GM12873 (cell line): Measurements from ENCODE around the gene FERMT3.

Source experiments
- TF ChIP-seq, protein P1 (sequence below): IDR thresholded peaks from 2 replicates; pipeline ENCODE4 v1.5.1; 2012; ENCODE audit warnings: low read depth, mild to moderate bottlenecking, moderate library complexity, low read length, control low read depth; ENCODE audit not compliant: insufficient read depth; ENCODE audit errors: missing control alignments

The FERMT3 gene

DNA sequence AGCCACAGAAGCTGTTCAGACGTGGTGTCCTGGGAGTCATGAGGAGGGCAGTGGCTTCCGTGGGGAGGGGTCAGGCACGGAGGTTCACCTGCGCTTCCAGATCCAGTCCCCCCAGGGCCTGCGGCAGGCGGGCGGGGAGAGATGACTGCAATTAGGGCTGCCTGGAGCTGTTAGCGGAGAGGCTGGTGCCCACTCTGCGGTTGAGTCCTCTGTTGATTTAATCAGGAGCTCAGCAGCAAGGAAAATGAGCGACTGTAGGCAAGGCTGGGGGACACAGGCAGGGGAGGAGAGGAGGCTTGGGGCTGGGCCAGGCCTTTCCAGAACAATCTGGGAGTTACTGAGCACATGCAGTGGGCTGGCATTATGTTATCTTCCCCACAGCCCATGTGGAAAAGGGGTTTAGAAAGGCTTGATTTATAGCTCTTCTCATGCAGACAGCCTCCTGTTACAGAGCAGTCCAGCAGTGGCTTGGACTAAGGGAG, 57.9 kb downstream of the FERMT3 start:
- TF ChIP-seq, protein P1, sequence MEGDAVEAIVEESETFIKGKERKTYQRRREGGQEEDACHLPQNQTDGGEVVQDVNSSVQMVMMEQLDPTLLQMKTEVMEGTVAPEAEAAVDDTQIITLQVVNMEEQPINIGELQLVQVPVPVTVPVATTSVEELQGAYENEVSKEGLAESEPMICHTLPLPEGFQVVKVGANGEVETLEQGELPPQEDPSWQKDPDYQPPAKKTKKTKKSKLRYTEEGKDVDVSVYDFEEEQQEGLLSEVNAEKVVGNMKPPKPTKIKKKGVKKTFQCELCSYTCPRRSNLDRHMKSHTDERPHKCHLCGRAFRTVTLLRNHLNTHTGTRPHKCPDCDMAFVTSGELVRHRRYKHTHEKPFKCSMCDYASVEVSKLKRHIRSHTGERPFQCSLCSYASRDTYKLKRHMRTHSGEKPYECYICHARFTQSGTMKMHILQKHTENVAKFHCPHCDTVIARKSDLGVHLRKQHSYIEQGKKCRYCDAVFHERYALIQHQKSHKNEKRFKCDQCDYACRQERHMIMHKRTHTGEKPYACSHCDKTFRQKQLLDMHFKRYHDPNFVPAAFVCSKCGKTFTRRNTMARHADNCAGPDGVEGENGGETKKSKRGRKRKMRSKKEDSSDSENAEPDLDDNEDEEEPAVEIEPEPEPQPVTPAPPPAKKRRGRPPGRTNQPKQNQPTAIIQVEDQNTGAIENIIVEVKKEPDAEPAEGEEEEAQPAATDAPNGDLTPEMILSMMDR: no peak

DNA sequence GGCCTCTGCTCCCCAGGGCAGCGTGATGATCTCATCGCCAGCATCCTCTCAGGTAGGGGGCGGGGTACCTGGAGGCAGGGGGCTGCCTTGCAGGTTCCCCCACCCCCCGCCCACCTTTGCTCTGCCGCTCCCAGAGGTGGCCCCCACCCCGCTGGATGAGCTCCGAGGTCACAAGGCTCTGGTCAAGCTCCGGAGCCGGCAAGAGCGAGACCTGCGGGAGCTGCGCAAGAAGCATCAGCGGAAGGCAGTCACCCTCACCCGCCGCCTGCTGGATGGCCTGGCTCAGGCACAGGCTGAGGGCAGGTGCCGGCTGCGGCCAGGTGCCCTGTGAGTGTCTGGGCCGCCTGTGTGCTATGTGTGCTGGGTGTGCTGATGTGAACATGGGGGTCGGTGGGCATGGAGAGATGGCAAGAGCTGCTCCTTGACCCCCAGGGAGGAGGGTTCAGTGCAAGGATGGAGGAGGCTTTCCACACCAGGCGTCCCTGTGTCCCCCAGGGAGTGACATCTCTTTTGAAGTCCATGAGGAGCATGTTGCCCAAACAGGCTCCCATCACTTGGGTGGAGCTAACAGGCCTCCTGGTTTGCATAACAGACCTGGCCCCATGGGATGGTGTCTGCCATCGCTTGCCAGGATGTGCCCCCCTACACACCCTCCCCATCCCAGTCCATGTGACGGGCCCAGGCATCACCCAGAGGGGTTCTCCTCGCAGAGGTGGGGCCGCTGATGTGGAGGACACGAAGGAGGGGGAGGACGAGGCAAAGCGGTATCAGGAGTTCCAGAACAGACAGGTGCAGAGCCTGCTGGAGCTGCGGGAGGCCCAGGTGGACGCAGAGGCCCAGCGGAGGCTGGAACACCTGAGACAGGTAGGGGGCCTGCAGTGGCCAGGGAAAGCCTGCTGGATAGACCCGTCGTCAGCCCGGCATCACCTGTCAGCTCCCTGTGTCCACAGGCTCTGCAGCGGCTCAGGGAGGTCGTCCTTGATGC, 58.9 kb downstream of the FERMT3 start:
- TF ChIP-seq, protein P1: no peak

DNA sequence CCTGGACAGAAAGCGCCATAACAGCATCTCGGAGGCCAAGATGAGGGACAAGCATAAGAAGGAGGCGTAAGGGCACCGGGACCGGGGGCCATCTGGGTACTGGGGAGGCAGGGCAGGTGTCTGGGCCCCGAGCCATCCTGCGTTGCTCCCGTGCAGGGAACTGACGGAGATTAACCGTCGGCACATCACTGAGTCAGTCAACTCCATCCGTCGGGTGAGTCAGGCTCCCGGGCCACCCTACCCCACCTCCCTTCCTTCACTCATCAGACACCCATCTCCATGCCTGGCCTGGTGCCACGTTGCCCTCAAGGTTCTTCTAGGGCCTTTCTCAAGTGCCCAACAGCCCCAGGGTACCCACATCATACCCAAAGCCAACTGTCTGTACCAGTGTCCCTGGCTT, 59.8 kb downstream of the FERMT3 start:
- TF ChIP-seq, protein P1: no peak

DNA sequence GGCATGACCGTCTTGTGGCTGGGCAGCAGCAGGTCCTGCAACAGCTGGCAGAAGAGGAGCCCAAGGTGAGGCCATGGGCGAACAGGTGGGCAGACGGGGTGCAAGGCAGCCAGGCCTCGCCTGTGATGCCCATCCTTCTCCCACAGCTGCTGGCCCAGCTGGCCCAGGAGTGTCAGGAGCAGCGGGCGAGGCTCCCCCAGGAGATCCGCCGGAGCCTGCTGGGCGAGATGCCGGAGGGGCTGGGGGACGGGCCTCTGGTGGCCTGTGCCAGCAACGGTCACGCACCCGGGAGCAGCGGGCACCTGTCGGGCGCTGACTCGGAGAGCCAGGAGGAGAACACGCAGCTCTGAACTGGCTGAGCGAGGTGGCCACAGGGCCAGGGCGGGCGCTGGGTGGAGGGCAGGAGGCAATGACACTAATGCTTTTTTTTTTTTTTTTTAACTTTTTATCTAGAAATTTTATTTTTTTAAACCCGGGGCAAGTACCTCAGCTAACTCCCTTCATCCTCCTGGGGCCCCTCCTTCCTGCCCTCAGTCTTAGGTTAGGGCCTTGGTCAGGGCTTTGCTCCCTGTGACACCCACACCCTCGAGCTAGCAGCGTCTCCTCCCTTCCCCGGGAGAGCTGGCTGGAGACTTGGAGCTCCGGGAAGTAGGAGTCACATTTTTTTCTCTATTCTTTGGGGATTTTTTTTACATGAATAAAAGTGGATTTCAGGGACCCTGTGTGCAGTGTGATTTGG, 60.9 kb downstream of the FERMT3 start:
- TF ChIP-seq, protein P1: no peak

DNA sequence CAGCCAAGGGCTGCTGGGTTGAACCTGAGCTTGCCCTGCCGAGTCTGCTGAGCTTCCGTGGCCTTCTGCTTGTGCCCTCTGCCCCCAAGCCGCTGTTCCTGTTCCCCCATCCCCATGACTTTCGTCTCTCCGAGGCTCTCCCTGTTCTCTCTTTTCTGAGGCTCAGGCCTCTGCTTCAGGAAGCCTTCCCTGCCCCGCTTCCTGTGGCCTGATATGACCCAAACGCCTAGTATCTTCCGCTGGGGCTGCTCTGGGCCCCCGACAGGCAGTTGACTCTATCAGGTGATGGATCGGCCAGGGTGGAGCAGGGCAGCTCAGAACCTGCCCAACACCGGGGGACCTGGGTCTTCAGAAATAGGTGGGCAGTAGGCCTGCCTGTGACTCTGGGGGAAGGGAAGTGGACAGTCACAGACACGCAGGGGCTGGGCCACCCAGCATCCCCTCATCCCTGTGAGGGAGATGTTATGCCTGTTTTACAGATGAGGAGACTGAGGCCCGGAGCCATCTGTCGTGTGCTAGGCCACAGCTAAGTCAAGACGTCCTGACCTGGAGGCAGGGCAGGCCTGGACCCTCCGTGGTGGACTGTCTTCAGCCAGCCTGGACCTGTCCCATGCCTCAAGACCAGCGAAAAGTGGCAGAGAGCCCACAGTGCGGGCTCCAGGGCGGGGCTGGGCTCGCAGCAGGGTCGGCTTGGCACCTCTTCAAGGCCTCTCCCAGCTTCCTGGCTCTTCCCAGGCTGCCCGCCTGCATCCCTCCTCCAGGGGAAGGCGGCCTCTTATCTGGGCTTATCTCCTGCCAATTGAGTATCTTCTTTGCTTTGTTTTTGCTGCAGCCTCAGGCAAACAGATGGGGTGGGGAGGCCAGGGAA, 61.7 kb downstream of the FERMT3 start:
- TF ChIP-seq, protein P1: no peak

DNA sequence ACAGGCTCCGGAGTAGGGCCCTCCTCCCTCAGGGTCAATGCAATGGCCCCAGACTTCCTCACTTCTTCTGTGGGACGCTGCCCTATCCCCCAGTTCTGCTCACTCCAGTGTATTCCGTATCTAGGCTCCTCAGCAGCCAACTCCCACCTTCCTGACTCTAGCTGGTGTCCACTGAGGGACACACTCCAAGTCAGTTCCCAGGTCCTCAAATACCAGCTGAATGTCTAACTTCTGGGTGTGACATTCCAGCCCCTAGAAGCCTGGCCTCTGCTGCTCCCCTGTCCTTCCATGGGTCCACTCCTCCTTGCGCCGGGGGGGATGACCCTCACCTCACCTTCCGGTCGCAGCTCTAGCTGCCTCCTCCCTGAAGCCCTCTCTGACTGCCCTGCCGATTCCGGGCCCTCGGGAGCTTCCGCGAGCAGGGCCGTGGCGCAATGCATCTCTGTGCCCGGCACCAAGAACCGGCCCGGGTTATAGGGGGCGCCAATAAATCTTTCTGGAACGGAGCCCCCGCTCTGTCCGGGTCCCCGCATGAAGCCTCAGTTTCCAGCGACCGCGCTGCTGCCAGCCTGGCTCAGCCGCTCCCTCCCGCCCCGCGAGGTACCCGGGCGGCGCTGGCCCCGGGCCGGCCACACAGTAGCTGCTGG, 62.5 kb downstream of the FERMT3 start:
- TF ChIP-seq, protein P1: no peak
